ENCODE results near the gene MXI1.

- no peak for TF ChIP-seq CTCF (IDR thresholded peaks at IDR 0.05; ENCODE audit: insufficient read depth, low read depth, low read length)
- no peak for TF ChIP-seq EZH2 (IDR thresholded peaks at IDR 0.05; ENCODE audit: insufficient read depth, low read length)
Measured at GRCh38 chr10:110274072-110274627, 66.7 kb downstream of the MXI1 start.
